ENCODE measurements around the gene HSPA5. TPM values are rescaled to one million over a fixed set of nuclear protein-coding genes. Genes with fewer than 3 reads are reported as not detected.

HSPA5 gene
- polyA plus RNA-seq, 1 donor (not counting 4 experiments of a cell fraction or from before 2014, with no cell fraction given), result 274 TPM

GRCh38 chr9:125272697-125273096, 31.6 kb upstream of the HSPA5 start:
- H3K4me2 ChIP-seq (ENCODE audit: control insufficient read depth, extremely low read depth, insufficient read depth, low read depth, low read length), result peak overlapping the region; percentile 52
- DNase-seq (ENCODE audit: low read depth, low spot score), result no peak
- no peak overlapping the region for H3K4me3 ChIP-seq (ENCODE audit: control insufficient read depth in 2 of 3, extremely low read depth in 1 of 3, insufficient read depth in 2 of 3, low read depth in 1 of 3, low read length in 3 of 3)
- H2AFZ ChIP-seq (ENCODE audit: control insufficient read depth, low read length), result no peak overlapping the region
- H3K27ac ChIP-seq (ENCODE audit: control insufficient read depth, insufficient read depth, low read length), result peak overlapping the region; percentile 49
- H3K9me1 ChIP-seq (ENCODE audit: control insufficient read depth, extremely low read depth, insufficient read depth, low read length), result no peaks in the 10 kb centered on the region
- H3K9ac ChIP-seq (ENCODE audit: control insufficient read depth, extremely low read depth, insufficient read depth, low read length), result no peak overlapping the region
- peaks cover 7% of the 10 kb centered on the region for H4K20me1 ChIP-seq (ENCODE audit: control insufficient read depth, extremely low read depth, insufficient read depth, low read length)
- peaks cover 88% of the 10 kb centered on the region for H3K79me2 ChIP-seq (ENCODE audit: control insufficient read depth, insufficient read depth, low read length)
- dilution Hi-C loops (cut with MboI; ENCODE audit: extremely low pct_ligation_motif_present, low sequenced_read_pairs), result no loop called here
- TF ChIP-seq EZH2 (IDR thresholded peaks at IDR 0.05; ENCODE audit: low read length) (no peak), CTCF (optimal IDR thresholded peaks at IDR 0.05 in 1 of 3, IDR thresholded peaks at IDR 0.05 in 1 of 3, conservative IDR thresholded peaks at IDR 0.05 in 1 of 3; ENCODE audit: extremely low read depth in 1 of 3, insufficient read depth in 2 of 3, low read length in 3 of 3) (no peak)
- FAIRE-seq, result no peak
- peaks cover 15% of the 10 kb centered on the region for H3K4me1 ChIP-seq (ENCODE audit: control insufficient read depth, extremely low read depth, insufficient read depth, low read length)
- no peaks in the 10 kb centered on the region for H3K9me3 ChIP-seq (ENCODE audit: control insufficient read depth, low read depth, low read length)
- peaks cover 0 to 9% of the 10 kb centered on the region in 2 experiments for H3K36me3 ChIP-seq (ENCODE audit: control insufficient read depth in 2 of 2, extremely low read depth in 1 of 2, insufficient read depth in 2 of 2, low read length in 2 of 2)
- no peaks in the 10 kb centered on the region for H3K27me3 ChIP-seq (ENCODE audit: control insufficient read depth, extremely low read depth, insufficient read depth, low read length)

- Histone ChIP-seq H3K27ac (ENCODE audit: control insufficient read depth, insufficient read depth, low read length) (no peak overlapping the region), H3K9me1 (ENCODE audit: control insufficient read depth, extremely low read depth, insufficient read depth, low read length) (no peaks in the 10 kb centered on the region), H3K4me1 (ENCODE audit: control insufficient read depth, extremely low read depth, insufficient read depth, low read length) (peaks cover 15% of the 10 kb centered on the region), H3K79me2 (ENCODE audit: control insufficient read depth, insufficient read depth, low read length) (peaks cover 86% of the 10 kb centered on the region), H3K4me2 (ENCODE audit: control insufficient read depth, extremely low read depth, insufficient read depth, low read depth, low read length) (peak overlapping the region; percentile 58), H3K4me3 (ENCODE audit: control insufficient read depth in 2 of 3, extremely low read depth in 1 of 3, insufficient read depth in 2 of 3, low read depth in 1 of 3, low read length in 3 of 3) (no peak overlapping the region), H4K20me1 (ENCODE audit: control insufficient read depth, extremely low read depth, insufficient read depth, low read length) (no peaks in the 10 kb centered on the region), H3K36me3 (ENCODE audit: control insufficient read depth in 2 of 2, extremely low read depth in 1 of 2, insufficient read depth in 2 of 2, low read length in 2 of 2) (peaks cover 0 to 9% of the 10 kb centered on the region in 2 experiments), H2AFZ (ENCODE audit: control insufficient read depth, low read length) (no peak overlapping the region), H3K27me3 (ENCODE audit: control insufficient read depth, extremely low read depth, insufficient read depth, low read length) (no peaks in the 10 kb centered on the region), H3K9me3 (ENCODE audit: control insufficient read depth, low read depth, low read length) (no peaks in the 10 kb centered on the region), H3K9ac (ENCODE audit: control insufficient read depth, extremely low read depth, insufficient read depth, low read length) (no peak overlapping the region)
- no peak for TF ChIP-seq EZH2 (IDR thresholded peaks at IDR 0.05; ENCODE audit: low read length)
- TF ChIP-seq CTCF (optimal IDR thresholded peaks at IDR 0.05 in 1 of 3, IDR thresholded peaks at IDR 0.05 in 1 of 3, conservative IDR thresholded peaks at IDR 0.05 in 1 of 3; ENCODE audit: extremely low read depth in 1 of 3, insufficient read depth in 2 of 3, low read length in 3 of 3), result no peak
- no peak for FAIRE-seq
- no peak for DNase-seq (ENCODE audit: low read depth, low spot score)
- dilution Hi-C loops (cut with MboI; ENCODE audit: extremely low pct_ligation_motif_present, low sequenced_read_pairs), result no loop called here
Measured at GRCh38 chr9:125271081-125271480, 29.9 kb upstream of the HSPA5 start.
